Activated CD4-positive, alpha-beta T cell treated with anti-CD3 and anti-CD28 coated beads, Interleukin-2, amount 50 U/mL, for 1 hour (primary cell): Measurements from ENCODE around the gene MTAP.

Experiments
- DNase-seq: peaks from one replicate; pipeline ENCODE4 v3.0.0-alpha.2; 2020

MTAP gene

DNA sequence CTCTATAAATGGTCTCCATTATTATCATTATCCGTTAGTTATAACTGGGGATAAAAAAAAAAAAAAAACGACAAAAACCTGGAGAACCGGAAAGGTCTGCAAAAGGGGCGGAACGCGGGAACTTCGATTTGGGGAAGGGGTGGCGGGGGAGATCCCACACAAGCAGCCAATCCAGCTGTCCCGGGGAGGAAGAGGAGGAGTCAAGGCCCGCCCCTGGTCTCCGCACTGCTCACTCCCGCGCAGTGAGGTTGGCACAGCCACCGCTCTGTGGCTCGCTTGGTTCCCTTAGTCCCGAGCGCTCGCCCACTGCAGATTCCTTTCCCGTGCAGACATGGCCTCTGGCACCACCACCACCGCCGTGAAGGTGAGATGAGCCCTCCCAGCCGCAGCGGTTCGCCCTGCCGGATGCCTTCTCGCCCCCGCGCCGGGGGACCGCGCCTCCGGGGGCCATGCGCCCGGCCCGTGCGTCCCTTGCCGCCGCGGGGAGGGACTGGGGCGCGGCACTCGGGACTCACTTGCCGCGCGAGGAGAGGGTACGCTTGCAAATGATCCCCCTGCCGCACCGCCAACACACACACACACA, at the start of gene MTAP:
MTAP (plus strand) TSS at position 219 of the 583 bp plus-strand sequence; CDS start at position 332, 113 bp downstream.
- peak; percentile 59 for DNase-seq

DNA sequence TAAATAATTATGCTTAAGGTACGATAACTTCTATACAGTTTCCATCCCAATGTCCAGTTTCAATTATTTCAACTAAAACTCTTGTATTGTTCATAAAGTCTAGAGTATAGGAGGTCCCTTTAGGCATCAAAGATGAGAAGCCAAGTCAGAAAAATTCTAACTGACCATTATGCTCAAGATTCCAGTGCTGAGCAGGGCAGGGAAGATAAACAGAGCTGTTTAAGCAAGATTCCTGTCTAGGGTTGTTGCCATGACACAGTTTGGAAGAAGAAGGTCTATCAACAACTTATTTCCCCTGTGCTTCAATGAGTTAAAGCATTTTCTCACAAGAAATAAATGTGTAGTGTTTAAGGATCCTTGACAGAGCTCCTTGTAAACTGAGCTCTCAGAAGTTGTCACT, 48.9 kb upstream of the MTAP start:
- no peak for DNase-seq

DNA sequence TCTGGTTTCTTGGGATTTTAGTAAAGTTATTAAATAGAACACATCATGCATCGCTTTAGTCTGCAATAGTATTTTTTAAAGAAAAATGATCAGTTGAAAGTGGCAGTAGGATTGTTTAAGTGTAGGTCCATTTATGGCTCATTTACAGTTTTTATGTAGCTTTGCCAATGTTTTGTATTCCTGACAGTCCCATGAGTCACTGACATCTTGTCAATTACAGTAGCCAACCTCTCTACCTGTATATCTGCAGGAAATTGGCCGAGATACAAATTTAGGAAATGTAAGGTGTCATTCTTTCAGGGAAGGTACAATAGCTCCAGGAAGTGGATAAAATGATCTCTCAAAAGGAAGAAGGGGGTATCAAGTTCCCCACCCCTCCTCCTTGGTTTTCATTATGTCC, 47.7 kb upstream of the MTAP start:
- no peak for DNase-seq

DNA sequence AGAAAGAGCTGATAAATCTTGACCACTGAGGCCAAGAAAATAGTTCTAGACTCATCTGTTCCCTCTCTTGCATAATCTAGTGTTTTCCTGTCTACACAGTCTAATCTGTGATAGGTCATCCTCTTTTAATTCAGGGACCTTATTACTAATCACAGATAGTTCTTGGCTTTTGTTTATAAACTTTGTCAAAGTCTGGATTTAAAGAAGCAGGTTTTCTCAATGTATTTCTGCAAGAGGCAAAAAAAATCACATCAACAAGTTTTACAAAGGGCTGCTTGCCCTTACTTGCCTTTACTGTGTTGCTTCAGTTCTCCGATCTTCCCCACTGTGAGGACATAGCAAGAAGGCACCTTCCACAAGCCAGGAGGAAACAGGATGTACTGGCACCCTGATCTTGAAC, 43.9 kb upstream of the MTAP start:
- DNase-seq, result no peak

DNA sequence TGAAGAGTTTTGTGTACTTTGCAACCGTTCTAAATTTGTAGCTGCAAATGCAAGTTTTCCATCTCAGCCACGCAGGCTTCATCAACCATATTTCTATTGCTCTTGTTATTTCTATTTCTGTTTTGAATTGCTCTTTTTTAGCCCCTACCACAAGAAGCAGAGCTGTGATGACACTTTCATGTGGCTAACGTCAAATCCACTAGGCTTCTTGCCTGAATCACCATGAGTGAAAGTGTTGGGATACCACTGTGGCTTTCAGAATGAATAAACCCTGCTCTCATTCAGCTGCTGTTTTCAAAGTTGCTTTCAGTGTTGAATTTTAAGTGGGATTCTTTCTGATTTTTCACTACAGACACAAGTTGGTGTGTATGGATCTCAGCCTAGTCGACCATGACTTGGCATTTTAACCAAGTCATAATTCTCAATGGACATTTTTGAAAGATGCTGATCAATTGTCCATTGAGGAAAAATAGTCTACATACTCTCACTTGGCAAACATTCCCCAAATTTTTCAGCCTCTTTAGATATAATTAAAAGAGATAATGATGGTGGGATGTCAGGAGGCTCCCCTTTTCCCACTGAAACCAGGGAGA, 41.0 kb upstream of the MTAP start:
- DNase-seq, result no peak

DNA sequence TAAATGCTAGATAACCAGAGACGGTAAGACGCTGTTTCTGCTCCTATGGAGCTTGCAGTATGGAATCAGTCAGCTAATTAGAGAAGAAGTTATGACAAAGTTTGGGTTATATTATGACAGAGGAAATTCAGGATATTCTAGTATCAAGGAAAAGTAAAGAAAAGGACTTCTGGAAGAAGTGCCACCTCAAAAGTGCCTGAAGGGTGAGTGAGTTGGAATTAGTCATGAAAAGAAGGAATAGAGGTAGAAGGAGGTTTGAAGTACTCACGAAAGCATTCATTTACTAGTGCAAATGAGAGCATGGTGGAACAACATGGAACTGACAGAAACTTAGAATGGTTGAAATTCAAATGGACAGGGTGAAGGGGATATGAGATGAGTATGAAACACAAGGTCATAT, 40.4 kb upstream of the MTAP start:
- DNase-seq, result no peak

DNA sequence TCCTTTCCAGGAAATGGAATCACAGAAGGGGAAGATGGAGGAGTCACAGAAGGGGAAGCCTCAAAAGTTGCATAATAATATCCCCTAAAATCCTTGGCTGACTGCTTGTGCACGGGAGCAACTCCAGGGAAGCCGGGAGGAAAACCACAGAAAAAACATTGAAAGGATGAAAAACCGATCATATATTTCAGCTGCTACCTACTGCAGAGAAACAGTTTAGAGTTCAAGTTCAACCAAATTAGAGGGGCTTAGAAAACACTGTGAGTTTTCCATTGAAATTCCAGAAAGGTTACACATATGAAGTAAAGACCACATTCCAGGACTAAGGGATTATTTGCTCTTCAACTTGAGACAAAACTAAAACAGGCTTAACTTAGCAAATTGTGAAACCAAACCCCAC, 37.6 kb upstream of the MTAP start:
- DNase-seq, result no peak

DNA sequence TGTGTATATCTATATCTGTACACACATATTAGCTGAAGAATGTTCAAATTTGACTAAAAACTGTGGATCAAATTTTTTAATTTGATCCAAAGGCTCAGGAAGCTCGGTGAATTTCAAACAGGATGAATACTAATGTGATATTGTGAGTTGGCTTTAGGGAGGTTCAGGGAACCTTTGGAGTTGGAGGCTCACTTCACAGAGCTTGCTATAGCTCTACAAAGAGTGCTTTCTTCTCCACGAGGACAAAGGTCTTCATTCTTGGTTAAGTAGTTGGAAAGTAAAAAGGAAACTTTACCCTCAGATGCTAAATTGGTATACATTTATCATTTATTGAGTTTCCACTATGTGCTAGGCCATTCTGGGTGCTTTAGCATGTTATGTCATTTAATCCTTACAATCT, 36.3 kb upstream of the MTAP start:
- no peak for DNase-seq

DNA sequence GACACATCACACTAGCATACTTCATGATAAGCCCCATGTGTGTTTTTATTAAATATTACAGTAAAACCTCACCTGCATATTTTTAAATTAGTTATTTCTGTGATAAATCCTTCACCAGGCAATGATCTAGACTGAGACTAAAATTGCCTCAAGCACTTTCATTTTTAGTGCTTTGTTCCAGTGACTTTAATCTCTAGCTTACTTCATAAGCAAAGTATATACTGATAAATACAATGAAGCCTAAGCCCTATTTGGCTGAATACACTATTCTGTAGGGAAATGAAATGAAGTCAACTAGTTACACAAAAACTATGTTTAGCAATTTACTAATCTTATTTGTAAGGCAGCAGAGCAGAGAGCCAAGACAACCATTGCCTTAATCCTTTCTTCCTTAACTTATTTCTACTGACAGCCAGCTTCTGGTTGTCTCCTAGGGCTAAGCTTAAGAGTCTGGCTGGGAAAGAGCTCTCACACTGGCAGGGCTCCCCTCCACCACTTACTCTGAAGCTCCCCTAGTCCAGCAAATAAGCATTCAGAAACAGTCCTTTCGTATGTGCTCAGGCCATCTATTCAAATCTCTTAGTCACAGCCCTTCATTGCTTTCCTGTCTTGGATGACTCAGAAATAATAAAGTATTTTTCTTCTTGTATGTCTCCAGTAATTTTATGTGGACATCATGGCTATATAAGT, 31.4 kb upstream of the MTAP start:
- DNase-seq, result no peak

DNA sequence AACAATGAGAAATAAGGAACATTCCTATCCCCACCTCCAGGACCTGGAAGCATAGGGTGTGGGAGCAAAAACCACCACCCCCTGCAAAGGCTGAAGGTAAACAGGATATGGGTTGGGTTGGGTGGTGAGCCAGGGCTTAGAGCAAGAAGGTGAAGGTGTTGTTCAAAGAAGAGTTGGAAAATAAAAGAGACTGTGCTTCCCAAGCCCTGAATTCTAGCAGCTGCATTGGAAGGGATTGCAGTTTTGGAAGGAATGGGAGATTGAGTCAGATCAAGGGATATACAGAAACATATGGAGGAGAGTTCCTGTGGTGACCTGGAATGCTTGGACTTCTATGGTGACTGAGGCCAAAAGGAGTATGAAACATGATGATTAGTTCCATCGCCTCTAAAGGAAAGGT, 24.7 kb upstream of the MTAP start:
- DNase-seq, result no peak

DNA sequence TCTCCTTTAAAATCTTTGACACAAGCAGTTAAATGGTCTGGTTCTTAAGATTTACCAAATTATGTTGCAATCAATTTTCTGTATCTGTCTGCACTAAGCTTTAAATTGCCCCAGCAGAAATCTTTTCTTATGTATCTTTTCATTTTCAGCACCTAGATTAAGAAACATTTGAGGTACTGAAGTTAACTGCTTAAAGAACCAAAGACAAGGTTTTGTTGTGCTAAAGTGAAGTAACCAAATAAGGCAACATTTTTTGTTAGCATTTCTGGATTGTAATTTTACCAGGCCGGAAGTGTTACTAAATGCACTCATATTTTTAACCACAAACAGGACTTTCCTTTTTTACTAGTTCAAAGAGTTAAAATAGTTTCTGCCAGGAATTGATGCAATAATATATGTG, 24.1 kb upstream of the MTAP start:
- no peak for DNase-seq

DNA sequence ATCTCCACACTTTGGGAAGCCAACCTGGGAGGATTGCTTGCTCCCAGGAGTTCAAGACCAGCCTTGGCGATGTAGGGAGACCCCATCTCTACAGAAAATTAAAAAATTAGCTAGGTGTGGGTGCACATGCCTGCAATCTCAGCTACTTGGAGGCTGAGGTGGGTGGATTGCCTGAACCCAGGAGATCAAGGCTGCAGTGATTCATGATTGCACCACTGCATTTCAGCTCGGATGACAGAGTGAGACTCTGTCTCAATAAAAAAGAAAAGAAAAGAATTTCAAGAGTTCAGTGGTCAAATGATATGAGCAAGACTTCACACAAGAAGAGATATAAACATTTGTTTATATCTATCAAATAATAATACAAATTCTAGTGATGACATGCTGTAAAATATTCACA, 23.0 kb upstream of the MTAP start:
- DNase-seq, result no peak

DNA sequence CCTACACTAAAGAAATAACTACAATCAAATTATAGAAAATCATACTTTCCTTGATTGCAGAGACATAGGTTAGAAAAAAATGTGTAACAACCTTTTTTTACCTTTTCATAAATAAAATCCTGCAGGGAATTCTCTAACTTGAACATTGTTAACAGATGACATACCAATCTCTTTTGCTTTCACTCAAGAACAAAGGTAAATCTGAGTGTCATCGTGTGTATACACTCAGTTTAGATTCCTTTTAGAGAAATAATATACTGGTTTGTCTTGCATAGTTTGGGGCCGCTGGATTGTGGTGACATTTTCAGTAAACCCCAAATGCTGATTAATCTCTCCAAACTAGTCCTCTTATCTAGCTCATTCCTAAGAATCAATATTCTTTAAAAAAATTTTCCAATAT, 20.8 kb upstream of the MTAP start:
- no peak for DNase-seq

DNA sequence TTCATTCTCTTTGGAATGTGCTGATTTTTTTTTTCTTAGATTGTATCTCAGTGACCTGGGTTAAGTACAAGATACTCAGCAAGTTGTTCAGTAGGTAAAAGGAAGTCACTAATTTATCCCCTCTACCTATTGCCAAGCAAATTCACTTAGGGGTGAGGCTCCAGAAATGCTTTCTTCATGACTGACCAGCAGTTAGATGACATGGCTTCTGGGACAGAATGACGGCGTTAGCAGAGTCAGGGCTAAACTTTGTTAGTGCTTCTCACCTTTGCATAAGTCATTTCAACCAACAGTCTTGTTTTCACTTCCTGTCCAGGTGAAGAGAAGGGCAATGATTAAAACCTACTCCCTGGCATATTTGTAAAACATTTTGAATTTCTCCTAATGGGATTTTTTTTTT, 20.2 kb upstream of the MTAP start:
- no peak for DNase-seq

DNA sequence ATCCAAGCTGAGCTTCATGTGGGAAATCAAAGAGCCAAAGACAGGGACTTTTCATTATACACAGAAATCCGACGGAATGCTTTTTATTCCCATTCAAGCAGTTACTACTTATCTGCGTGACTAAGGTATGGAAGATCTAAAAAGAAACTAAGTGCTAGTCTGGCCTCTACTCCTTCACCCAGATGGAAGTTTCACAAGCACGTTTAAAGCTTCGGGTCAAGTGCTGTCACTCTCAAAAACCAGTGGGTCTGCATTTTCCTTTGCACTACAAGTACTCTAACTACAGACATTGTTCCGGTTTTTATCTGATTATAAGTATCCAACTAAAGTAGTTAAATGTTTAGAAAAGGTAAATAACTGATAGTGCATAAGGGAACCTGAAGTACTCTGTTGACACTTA, 13.7 kb upstream of the MTAP start:
- DNase-seq, result no peak

DNA sequence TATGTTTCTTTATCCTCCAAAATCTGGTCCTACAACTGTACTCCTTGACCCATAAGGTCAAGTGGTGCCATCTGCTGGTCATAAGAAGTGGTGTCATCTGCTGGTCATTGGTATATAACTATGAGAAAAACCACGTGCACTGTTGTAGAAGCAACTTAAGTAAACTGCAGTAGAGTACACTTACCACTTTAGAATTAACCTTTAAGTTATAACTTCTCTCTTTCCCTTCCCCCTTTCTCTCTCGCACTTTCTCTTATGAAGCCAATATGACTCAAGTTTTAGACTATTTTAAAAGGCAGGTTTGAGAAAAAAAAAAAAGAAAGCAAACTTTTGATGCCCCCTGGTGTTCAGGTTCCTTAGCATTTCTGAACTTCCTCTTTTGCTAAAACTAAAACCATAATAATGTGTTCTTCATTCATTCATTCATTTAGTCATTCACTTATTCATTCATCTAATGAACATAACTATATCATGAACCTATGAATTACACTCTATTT, 12.8 kb upstream of the MTAP start:
- peak; percentile 33 for DNase-seq

DNA sequence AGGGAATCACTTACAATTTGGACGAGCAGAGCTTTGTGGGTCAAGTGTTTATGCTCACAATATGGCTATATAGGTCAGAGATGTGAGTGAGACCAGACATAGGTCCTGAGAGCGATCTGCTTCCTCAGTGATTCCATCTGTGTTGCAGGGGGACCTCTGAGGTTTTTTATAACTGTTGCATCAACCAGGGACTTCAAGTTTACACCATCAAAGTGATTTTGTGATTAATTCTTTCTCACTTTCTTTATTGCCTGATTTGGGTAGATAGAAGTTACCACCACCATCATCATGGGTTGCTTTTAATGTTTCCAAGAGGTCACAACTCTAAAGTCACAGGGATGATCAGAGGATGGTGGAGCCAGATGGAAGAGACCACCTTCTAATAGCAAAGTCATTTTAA, 7.0 kb upstream of the MTAP start:
- no peak for DNase-seq

DNA sequence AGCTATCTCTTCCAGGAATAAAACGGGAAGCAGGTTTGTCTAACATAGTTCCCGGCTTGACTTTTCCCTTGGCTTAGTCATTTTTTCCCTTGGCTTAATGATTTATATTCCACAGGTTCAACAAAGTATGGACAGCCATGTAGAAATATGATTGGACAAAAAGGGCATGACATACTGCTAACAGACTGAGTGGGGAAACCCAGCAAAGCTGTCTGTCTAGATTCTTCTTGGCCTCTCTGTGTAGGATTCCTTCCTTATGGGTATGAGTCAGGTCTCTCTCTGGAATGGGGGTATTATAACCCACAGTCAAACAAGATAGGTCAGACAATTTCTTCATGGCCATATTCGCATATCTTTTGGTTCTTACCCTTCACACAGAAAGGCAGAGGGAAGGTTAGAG, 5.7 kb upstream of the MTAP start:
- DNase-seq, result no peak

DNA sequence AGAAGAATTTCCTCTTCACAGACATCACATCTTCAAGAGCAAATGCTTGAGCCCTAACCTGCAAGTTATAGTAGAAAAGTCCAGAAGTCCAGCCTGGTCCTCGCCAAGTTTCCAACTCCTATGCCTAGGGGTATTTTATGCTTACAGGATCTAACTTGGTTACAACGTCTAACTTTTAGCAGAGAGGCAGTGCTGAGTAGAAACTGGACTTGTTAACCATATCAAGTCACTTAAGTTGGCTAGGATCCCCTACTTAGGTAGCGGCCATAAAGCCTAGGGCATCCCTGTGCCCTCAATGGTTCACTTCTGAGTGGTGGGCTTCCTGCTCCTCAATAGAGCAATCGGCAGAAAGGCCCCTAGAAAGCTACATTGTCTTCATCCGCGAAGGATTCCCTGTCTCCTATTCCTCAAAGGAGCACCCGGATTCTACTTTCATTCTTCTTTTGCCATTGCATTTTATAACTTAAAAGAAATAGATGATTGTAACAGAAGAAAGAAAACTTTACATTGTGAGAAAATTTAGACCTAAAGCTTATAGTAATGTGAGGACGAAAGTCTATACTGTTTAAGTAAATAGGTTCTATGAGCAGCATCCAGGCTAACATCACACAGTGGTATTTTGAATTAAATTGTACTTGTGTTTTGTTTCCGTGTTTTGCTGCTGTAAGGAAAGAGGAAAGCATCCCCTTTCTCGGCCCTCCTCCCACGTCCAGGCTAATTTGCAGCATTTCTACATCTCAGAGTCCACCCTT, 1.3 kb upstream of the MTAP start:
- DNase-seq, result no peak

DNA sequence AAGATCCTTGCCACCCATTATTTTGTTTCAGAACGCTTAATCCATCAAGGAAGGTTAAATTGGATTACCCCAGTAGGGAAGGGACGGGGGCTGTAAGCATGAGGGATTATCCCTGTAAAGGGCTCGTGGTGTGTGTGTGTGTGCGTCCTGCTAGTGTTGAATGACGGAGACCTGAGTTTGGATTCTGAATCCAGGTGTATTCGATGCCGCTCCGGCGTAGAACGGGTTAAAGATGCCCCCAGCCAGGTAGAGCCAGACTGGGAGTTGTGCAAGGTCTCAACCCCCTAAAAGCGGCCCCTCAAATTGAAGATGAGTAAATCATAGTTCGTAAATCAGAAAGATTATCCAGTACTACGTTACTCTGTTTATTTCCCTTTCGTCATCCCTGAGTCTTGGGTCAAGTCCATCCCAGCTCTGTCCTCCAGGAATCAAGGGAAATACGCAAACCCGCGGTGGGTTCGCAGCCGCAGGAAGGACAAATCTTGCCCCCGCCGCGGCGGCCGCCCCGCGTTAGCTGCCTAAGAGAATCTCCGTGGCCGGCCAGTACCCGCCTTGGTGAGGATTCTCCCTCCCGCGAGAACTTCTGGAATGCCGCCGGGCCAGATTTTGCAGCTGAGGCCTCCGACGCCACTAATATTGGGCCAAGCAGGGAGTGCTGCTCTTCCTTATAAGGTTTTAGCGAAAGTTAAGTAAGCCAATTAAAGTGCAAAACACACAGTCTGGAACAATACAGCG, 586 bp upstream of the MTAP start:
- DNase-seq, result peak; percentile 13

DNA sequence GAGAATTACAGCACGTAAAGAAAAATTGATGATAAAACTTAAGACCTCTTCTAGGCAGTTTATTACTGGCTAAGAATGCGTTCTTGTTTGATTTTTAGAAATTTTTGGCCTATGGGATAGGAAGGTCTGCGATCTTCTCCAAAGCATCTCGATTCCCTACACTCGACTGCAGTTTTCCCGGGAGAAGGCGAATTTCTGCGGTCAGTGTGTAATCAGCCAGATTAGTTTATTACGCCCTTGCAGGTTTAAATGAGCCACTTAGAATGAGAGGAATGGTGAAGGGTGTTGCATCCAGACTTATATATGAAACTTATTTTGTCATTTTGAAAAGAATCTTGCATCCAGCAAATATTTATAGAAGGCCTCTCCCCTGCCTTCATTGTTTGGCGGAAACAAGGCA, 1.2 kb downstream of the MTAP start:
- no peak for DNase-seq

DNA sequence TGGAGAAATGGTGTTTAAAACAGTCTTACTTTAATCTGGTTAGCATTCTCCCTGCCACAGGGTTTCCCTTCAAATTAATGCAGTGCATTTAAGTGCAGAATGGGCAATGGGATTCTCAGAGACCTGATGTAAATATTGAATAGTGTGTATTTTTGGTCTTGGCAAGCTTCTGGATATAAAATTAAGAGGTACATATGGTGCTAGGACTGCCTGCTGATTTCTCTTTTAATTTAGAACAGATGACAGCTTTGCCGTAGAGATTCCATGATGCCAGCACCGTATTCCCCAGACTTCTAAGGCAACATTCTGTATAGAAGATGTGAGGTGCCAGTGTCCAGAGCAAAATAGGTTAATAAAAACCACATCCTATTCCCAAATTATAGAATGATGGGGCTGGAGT, 1.9 kb downstream of the MTAP start:
- no peak for DNase-seq

DNA sequence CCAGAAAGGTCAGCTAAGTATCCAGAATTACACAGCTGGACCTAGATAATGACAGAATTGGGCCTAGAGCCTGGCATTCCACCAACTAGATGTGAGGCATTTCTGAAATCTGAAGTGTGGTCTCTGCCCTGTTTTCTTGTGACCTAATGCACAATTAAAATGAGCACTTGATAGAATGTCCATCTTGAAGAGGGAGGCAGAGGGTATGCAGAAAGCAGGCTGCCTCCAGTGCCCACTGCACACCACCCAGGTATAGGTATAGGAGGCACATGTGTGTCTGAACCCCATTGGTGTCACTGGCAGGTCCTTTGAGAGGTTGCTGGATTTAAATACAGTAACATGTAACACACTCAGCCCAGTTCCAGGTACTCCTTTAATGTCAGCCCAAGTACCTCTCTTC, 2.4 kb downstream of the MTAP start:
- DNase-seq, result no peak
